BJ (cell line): ENCODE results near the gene HPCAL1. TPM values are rescaled to one million over a fixed set of nuclear protein-coding genes. Genes with fewer than 3 reads are reported as not detected.

Source experiments
- CTCF ChIA-PET: fragments of 350-600 bp; formaldehyde crosslinking; extraction: SDS; loops from one replicate; lab custom pipeline; 2021; ENCODE audit warnings: antibody characterized with exemption, inconsistent platforms; lab: Yijun Ruan, JAX
- POLR2A ChIA-PET: fragments of 300-600 bp; sonication (Branson Sonifier 250); formaldehyde crosslinking; extraction: SDS; loops from one replicate; lab custom pipeline; 2021; ENCODE audit warnings: antibody characterized with exemption; lab: Charles Lee
- DNase-seq: peaks from one replicate; pipeline ENCODE4 v3.0.0-alpha.2; 2011; ENCODE audit warnings: low read depth
- H3K27me3 ChIP-seq: 2 replicates; pipeline ENCODE4 v1.6.0; 2011; ENCODE audit warnings: low read length; ENCODE audit not compliant: control insufficient read depth, insufficient read depth
- H3K36me3 ChIP-seq: 2 replicates; pipeline ENCODE4 v1.5.1; 2011; ENCODE audit warnings: low read length; ENCODE audit not compliant: control insufficient read depth, insufficient read depth
- H3K4me3 ChIP-seq: 2 replicates; pipeline ENCODE4 v1.5.1; 2011; ENCODE audit warnings: low read depth, mild to moderate bottlenecking, control low read depth, low read length
- CTCF ChIP-seq: IDR thresholded peaks from 2 replicates; pipeline ENCODE4 v1.5.1; 2011; ENCODE audit warnings: low read depth, mild to moderate bottlenecking, control low read depth, inconsistent platforms, low read length, moderate library complexity; ENCODE audit not compliant: insufficient read depth
- polyA plus RNA-seq: library from polyadenylated mRNA; depleted of rRNA; stranded (reverse); fragments of >200 nt; gene quantifications from 2 replicates; pipeline ENCODE4 v1.2.3, GENCODE V29; 2011

The HPCAL1 gene
- polyA plus RNA-seq, 1 experiment, result 17.6 TPM

GRCh38 chr2:10426726-10427617 is 124.3 kb downstream of the HPCAL1 start:
- ChIA-PET POLR2A (no interaction called here), CTCF (interaction anchor here (0.6 to 2.4 kb wide), 5 partner anchors 8 to 521 kb away, joined by 3 to 11 read pairs (median 6); no protein-coding TSS in a partner anchor)

GRCh38 chr2:10427618-10427949 is 124.9 kb downstream of the HPCAL1 start:
- TF ChIP-seq CTCF, result no peak
- ChIA-PET POLR2A (no interaction called here), CTCF (interaction anchor here (1.1 to 2.4 kb wide), 2 partner anchors 19 to 304 kb away, joined by 3 to 11 read pairs; no protein-coding TSS in a partner anchor)
- Histone ChIP-seq H3K27me3 (no peaks in the 10 kb centered on the region), H3K36me3 (no peaks in the 10 kb centered on the region), H3K4me3 (no peak overlapping the region)
- DNase-seq, result no peak

More at GRCh38 chr2:10426726-10427617, 124.3 kb downstream of the HPCAL1 start:
- TF ChIP-seq CTCF, result no peak
- Histone ChIP-seq H3K36me3 (no peaks in the 10 kb centered on the region), H3K27me3 (no peaks in the 10 kb centered on the region), H3K4me3 (no peak overlapping the region)
- DNase-seq, result no peak

GRCh38 chr2:10428355-10428754 is 125.7 kb downstream of the HPCAL1 start:
- no peaks in the 10 kb centered on the region for H3K27me3 ChIP-seq
- no peak overlapping the region for H3K4me3 ChIP-seq
- H3K36me3 ChIP-seq, result no peaks in the 10 kb centered on the region
- CTCF ChIA-PET, result interaction anchor here (1.1 to 2.4 kb wide), 2 partner anchors 19 to 305 kb away, joined by 3 to 11 read pairs; no protein-coding TSS in a partner anchor
- no peak for DNase-seq
- no peak for TF ChIP-seq CTCF
- POLR2A ChIA-PET, result no interaction called here

GRCh38 chr2:10428924-10429323 is 126.2 kb downstream of the HPCAL1 start:
- no peak for DNase-seq
- POLR2A ChIA-PET, result no interaction called here
- no peak for TF ChIP-seq CTCF
- no peaks in the 10 kb centered on the region for H3K27me3 ChIP-seq
- no peaks in the 10 kb centered on the region for H3K36me3 ChIP-seq
- CTCF ChIA-PET, result interaction anchor here (1.1 to 2.4 kb wide), 2 partner anchors 20 to 305 kb away, joined by 3 to 11 read pairs; no protein-coding TSS in a partner anchor
- no peak overlapping the region for H3K4me3 ChIP-seq

- no peak overlapping the region for H3K4me3 ChIP-seq
- ChIA-PET CTCF (interaction anchor here (0.8 to 10.9 kb wide), 5 partner anchors 14 to 361 kb away, joined by 3 to 192 read pairs (median 18); partner anchors contain the start of gene RRM2), POLR2A (no interaction called here)
- DNase-seq, result no peak
- no peak for TF ChIP-seq CTCF
- H3K27me3 ChIP-seq, result no peaks in the 10 kb centered on the region
- no peaks in the 10 kb centered on the region for H3K36me3 ChIP-seq
Measured at GRCh38 chr2:10430886-10431622, 128.3 kb downstream of the HPCAL1 start.
